GM15510 (cell line): Measurements from ENCODE around the gene NT5C1A.

Source experiments
- POLR2A ChIP-seq: IDR thresholded peaks from 3 replicates; pipeline ENCODE4 v1.6.1; 2011; ENCODE audit warnings: borderline replicate concordance; ENCODE audit not compliant: insufficient read length; ENCODE audit errors: extremely low read depth

Gene NT5C1A

GRCh38 chr1:39657923-39658485, 13.9 kb downstream of the NT5C1A start:
- no peak for TF ChIP-seq POLR2A

GRCh38 chr1:39657402-39657801, 14.5 kb downstream of the NT5C1A start:
- TF ChIP-seq POLR2A, result no peak

- TF ChIP-seq POLR2A, result no peak
Observed at GRCh38 chr1:39656391-39656790, 15.5 kb downstream of the NT5C1A start.

GRCh38 chr1:39655578-39656268, 16.2 kb downstream of the NT5C1A start:
- no peak for TF ChIP-seq POLR2A

- TF ChIP-seq POLR2A, result no peak
Observed at GRCh38 chr1:39654291-39654690, 17.6 kb downstream of the NT5C1A start.

GRCh38 chr1:39653546-39654031, 18.3 kb downstream of the NT5C1A start:
- TF ChIP-seq POLR2A, result no peak

- no peak for TF ChIP-seq POLR2A
Observed at GRCh38 chr1:39652554-39652953, 19.4 kb downstream of the NT5C1A start.

GRCh38 chr1:39652105-39652504, 19.8 kb downstream of the NT5C1A start:
- no peak for TF ChIP-seq POLR2A

GRCh38 chr1:39650431-39650830, 21.5 kb downstream of the NT5C1A start:
- TF ChIP-seq POLR2A, result no peak

GRCh38 chr1:39649636-39650185, 22.2 kb downstream of the NT5C1A start:
- TF ChIP-seq POLR2A, result no peak

- no peak for TF ChIP-seq POLR2A
Observed at GRCh38 chr1:39648496-39648895, 23.4 kb downstream of the NT5C1A start.

GRCh38 chr1:39647247-39647646, 24.7 kb downstream of the NT5C1A start:
- no peak for TF ChIP-seq POLR2A

GRCh38 chr1:39646232-39647081, 25.4 kb downstream of the NT5C1A start:
- no peak for TF ChIP-seq POLR2A

GRCh38 chr1:39645411-39646043, 26.4 kb downstream of the NT5C1A start:
- no peak for TF ChIP-seq POLR2A

- no peak for TF ChIP-seq POLR2A
Observed at GRCh38 chr1:39643705-39644104, 28.2 kb downstream of the NT5C1A start.
